K562 (cell line): Measurements from ENCODE around the gene PHF20. TPM values are rescaled to one million over a fixed set of nuclear protein-coding genes. Genes with fewer than 3 reads are reported as not detected.

Experiments
- BDP1 ChIP-seq: IDR thresholded peaks from 3 replicates; pipeline ENCODE4 v1.6.1; 2011; ENCODE audit not compliant: insufficient read length, insufficient read depth
- BRD9 ChIP-seq: fragments of 450-650 bp; IDR thresholded peaks from 2 replicates; pipeline ENCODE4 v1.6.1; 2018; ENCODE audit warnings: low read depth; ENCODE audit not compliant: partially characterized antibody
- CC2D1A ChIP-seq: fragments of 450-650 bp; IDR thresholded peaks from 2 replicates; pipeline ENCODE4 v1.6.1; 2017; ENCODE audit warnings: mild to moderate bottlenecking
- CHD4 ChIP-seq: fragments of 200-600 bp; sonication (generic); IDR thresholded peaks from 3 replicates; pipeline ENCODE4 v1.6.1; 2012; ENCODE audit warnings: low read depth, mild to moderate bottlenecking, mixed read lengths, low read length, inconsistent platforms; ENCODE audit not compliant: insufficient read depth, insufficient replicate concordance, poor library complexity, severe bottlenecking
- CREM ChIP-seq: IDR thresholded peaks from 2 replicates; pipeline ENCODE4 v1.6.1; 2014; ENCODE audit warnings: antibody characterized with exemption, low read depth
- E2F4 ChIP-seq: sonication (generic); formaldehyde crosslinking; IDR thresholded peaks from 2 replicates; pipeline ENCODE4 v1.8.0; 2022; ENCODE audit warnings: mild to moderate bottlenecking, low read depth, missing genetic modification reagents
- GABPB1 ChIP-seq: sonication (generic); formaldehyde crosslinking; IDR thresholded peaks from 2 replicates; pipeline ENCODE4 v1.8.0; 2022; ENCODE audit warnings: mild to moderate bottlenecking, missing genetic modification reagents
- GATA2 ChIP-seq: sonication (generic); formaldehyde crosslinking; IDR thresholded peaks from 2 replicates; pipeline ENCODE4 v1.4.0; 2020; ENCODE audit warnings: mild to moderate bottlenecking, missing genetic modification reagents
- HDAC8 ChIP-seq: fragments of 450-650 bp; IDR thresholded peaks from 2 replicates; pipeline ENCODE4 v1.6.1; 2016; ENCODE audit warnings: mild to moderate bottlenecking, missing genetic modification characterization, moderate library complexity, missing compliant biosample characterization
- HNRNPH1 ChIP-seq: fragments of 200-400 bp; formaldehyde crosslinking; optimal IDR thresholded peaks from 2 replicates; pipeline ENCODE3; 2017; ENCODE audit warnings: low read depth, mild to moderate bottlenecking, low read length, moderate library complexity
- KDM5B ChIP-seq: fragments of 200-600 bp; sonication (generic); IDR thresholded peaks from 2 replicates; pipeline ENCODE4 v1.6.1; 2012; ENCODE audit warnings: low read depth, mild to moderate bottlenecking, moderate library complexity, low read length, control low read depth, inconsistent platforms; ENCODE audit not compliant: insufficient replicate concordance
- MTA2 ChIP-seq: fragments of 450-650 bp; IDR thresholded peaks from 2 replicates; pipeline ENCODE4 v1.6.1; 2016; ENCODE audit warnings: low read depth
- MTF1 ChIP-seq: fragments of 250-450 bp; sonication (Bioruptor Pico); IDR thresholded peaks from 2 replicates; pipeline ENCODE4 v1.9.0; 2021; ENCODE audit warnings: moderate library complexity, mild to moderate bottlenecking, inconsistent platforms, borderline replicate concordance
- NFATC3 ChIP-seq: fragments of 450-650 bp; IDR thresholded peaks from 2 replicates; pipeline ENCODE4 v1.6.1; 2017; ENCODE audit warnings: mild to moderate bottlenecking
- POLR2H ChIP-seq: IDR thresholded peaks from 2 replicates; pipeline ENCODE4 v1.6.1; 2016; ENCODE audit warnings: missing genetic modification characterization, low read depth, mild to moderate bottlenecking, control low read depth, missing compliant biosample characterization, moderate library complexity
- PTTG1 ChIP-seq: fragments of 450-650 bp; IDR thresholded peaks from 2 replicates; pipeline ENCODE4 v1.6.1; 2016; ENCODE audit warnings: low read depth, mild to moderate bottlenecking, missing genetic modification characterization, missing compliant biosample characterization
- SMARCA5 ChIP-seq: fragments of 450-650 bp; IDR thresholded peaks from 2 replicates; pipeline ENCODE4 v1.6.1; 2016
- SMARCB1 ChIP-seq: IDR thresholded peaks from 2 replicates; pipeline ENCODE4 v1.6.1; 2011; ENCODE audit warnings: improper control_type of control experiment, low read depth; ENCODE audit not compliant: insufficient read length
- STAT5A ChIP-seq: IDR thresholded peaks from 2 replicates; pipeline ENCODE4 v1.6.1; 2012; ENCODE audit warnings: low read length, inconsistent platforms, borderline replicate concordance
- ZBTB2 ChIP-seq: fragments of 450-650 bp; IDR thresholded peaks from 2 replicates; pipeline ENCODE4 v1.6.1; 2016; ENCODE audit warnings: antibody characterized with exemption
- ZFP36 ChIP-seq: fragments of 150-350 bp; IDR thresholded peaks from 2 replicates; pipeline ENCODE4 v1.6.1; 2018; ENCODE audit warnings: low read length, low read depth; ENCODE audit not compliant: partially characterized antibody
- ZHX1 ChIP-seq: fragments of 150-350 bp; conservative IDR thresholded peaks from 2 replicates; pipeline ENCODE4 v1.6.1; 2014; ENCODE audit warnings: low read length
- ZNF212 ChIP-seq: fragments of 450-650 bp; formaldehyde crosslinking; IDR thresholded peaks from 2 replicates; pipeline ENCODE4 v1.4.0; 2020; ENCODE audit warnings: mild to moderate bottlenecking
- ZNF431 ChIP-seq: sonication (generic); formaldehyde crosslinking; IDR thresholded peaks from 2 replicates; pipeline ENCODE4 v1.8.0; 2022; ENCODE audit warnings: mild to moderate bottlenecking, missing genetic modification reagents
- ZNF436 ChIP-seq: fragments of 250-450, 450-650 bp; sonication (Bioruptor Pico); formaldehyde crosslinking; IDR thresholded peaks from 2 replicates; pipeline ENCODE4 v1.7.0; 2020; ENCODE audit warnings: mild to moderate bottlenecking
- ZNF780A ChIP-seq: fragments of 250-450 bp; sonication (Bioruptor Pico); IDR thresholded peaks from 2 replicates; pipeline ENCODE4 v1.5.0; 2021; ENCODE audit warnings: mild to moderate bottlenecking
- polyA plus RNA-seq, 8 experiments: library from polyadenylated mRNA; depleted of rRNA in 4 of 8; stranded (reverse) in 5 of 8; unstranded in 3 of 8; fragments of >200 nt; fragmentation: Nextera tagmentation in 2 of 8; fragmentation: Illumina TruSeq in 1 of 8; extraction: Ambion mirVana in 2 of 8; extraction: Trizol in 1 of 8; gene quantifications; 2 replicates each; pipeline versions ENCODE4 v1.2.1 to v1.2.3, GENCODE V29; 2011 to 2014; ENCODE audit warnings: inconsistent platforms in 1 of 8, missing spikeins in 1 of 8
- total RNA-seq, 7 experiments: library from RNA; depleted of rRNA in 6 of 7; stranded (reverse); fragments of >200 nt in 6 of 7; fragmentation: Illumina TruSeq in 2 of 7; extraction: Trizol in 2 of 7; gene quantifications; 2 replicates each; pipeline versions ENCODE4 v1.2.1 to v1.2.3, GENCODE V29; 2011 to 2021; ENCODE audit warnings: low replicate concordance in 1 of 7

PHF20 gene
- total and polyA plus RNA-seq, 9 of the 15 experiments (the other 6 are each of a cell fraction or from before 2014, with no cell fraction given), result 49.9 to 196 (median 70.7) TPM

- no peak for TF ChIP-seq ZHX1
- TF ChIP-seq ZBTB2, result no peak
- no peak for TF ChIP-seq GATA2 (CRISPR knock-in tag)
- no peak for TF ChIP-seq GABPB1 (CRISPR knock-in tag)
- TF ChIP-seq NFATC3, result no peak
- TF ChIP-seq ZNF212, result no peak
- TF ChIP-seq HNRNPH1, result no peak
- no peak for TF ChIP-seq HDAC8 (tag)
- TF ChIP-seq SMARCA5, result no peak
- no peak for TF ChIP-seq SMARCB1
- TF ChIP-seq CC2D1A, result no peak
- TF ChIP-seq ZNF436, result 0 out of 2 replicates have a peak, but pooled peaks have one; percentile 37
- TF ChIP-seq ZFP36, result peak; percentile 59
- no peak for TF ChIP-seq CREM
- TF ChIP-seq ZNF780A (CRISPR knock-in tag), result no peak
- no peak for TF ChIP-seq ZNF431 (CRISPR knock-in tag)
- no peak for TF ChIP-seq STAT5A
- TF ChIP-seq MTA2, result no peak; the same call in 1 of the 2 replicates
- peak; percentile 89; the same call in 1 of the 2 replicates for TF ChIP-seq POLR2H (tag)
- TF ChIP-seq KDM5B, result no peak
- TF ChIP-seq CHD4, result no peak
- TF ChIP-seq MTF1 (CRISPR knock-in tag), result no peak
- no peak for TF ChIP-seq E2F4 (CRISPR knock-in tag)
- no peak for TF ChIP-seq PTTG1 (tag)
- TF ChIP-seq BDP1, result no peak
- peak; percentile 99 for TF ChIP-seq BRD9
Measured at GRCh38 chr20:35742741-35743523, 28.9 kb upstream of the PHF20 start (continued).
